ENCODE data around the gene HEYL.

The HEYL gene

DNA sequence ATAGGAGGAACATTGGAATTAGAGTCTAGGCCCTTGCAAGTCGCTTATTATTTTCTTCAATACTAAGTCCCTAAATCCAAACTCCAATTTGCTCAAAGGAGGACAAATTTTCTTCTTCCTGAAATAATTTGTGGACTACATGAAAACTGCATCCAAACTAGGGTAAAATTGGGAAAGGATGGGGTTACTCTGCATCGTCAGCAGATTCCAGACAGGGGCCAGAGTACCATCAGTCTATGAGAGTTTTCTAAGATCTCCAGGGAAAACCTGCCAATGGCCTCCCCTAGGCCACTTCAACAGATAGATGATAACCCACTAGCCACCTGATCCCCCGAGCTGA lies 508 bp downstream of the HEYL start:
- DNase-seq (ENCODE audit: low spot score) = no peak

DNA sequence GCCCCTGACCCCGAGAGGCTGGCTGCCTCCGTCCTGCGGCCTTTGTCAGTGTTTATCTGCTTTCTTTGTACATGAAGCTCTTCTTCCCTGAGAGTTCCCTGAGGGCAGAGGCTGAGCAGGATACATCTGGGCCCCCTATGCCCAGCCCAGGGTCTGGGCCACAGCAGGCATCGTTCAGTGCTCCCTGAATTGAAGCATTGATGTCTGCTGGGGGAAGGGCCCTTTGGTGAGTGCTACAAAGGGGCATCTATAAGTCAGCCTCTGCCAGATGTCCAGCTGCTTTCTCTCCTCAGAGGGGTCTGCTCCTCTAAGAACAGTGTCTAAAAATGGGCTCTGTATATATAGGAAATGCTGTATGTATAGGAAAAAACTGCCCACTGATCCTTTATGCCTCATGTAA lies 2.1 kb downstream of the HEYL start:
- no peak for DNase-seq (ENCODE audit: low spot score)

DNA sequence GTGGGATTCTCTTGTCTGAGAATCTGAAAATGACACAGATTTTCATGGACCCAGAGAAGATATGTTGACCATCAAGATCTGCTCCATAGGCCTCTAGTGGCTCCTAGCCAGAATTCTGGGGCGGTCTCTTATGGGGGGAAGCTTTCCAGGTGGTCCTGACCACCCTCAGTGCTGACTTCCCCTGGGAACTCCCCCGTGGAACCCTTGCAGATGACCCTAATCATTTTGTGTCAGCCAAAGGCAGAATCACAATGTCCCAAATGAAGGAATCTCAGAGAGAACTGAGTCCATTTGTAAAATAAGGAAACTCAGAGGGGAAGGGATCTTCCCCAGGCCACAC lies 3.6 kb downstream of the HEYL start:
- DNase-seq (ENCODE audit: low spot score) = no peak

DNA sequence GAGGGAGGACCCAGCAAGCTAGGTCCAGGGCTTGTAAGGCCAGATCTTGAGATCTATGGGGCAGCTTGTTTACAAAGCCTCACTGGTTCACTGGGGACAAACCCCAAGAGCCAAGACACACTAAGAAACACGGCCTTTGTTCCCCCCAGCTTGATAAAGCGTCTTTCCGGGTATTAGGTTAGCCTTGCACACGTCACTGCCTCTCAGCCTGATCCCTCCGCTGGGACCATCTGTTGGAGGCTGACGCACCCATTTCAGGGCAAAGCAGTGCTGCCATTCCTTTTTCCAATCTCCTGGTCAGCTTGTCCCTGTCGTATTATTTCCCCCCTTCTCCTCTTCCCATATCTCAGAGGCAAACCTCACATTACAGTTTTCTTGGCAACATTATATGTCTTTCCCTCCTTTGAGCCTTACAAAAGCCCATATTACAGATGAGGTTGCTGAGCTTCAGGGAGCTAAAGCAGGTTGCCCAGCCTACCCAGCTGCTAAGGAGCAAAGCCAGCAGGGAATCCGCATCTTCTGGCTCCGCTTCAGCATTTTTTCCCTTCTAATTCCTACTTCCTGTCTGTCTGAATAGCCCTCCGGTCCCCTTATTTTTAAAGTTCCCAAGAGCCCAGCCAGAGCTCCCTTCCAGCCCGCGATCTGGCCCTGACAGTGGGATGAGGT lies 4.1 kb downstream of the HEYL start:
- DNase-seq (ENCODE audit: low spot score) = no peak

DNA sequence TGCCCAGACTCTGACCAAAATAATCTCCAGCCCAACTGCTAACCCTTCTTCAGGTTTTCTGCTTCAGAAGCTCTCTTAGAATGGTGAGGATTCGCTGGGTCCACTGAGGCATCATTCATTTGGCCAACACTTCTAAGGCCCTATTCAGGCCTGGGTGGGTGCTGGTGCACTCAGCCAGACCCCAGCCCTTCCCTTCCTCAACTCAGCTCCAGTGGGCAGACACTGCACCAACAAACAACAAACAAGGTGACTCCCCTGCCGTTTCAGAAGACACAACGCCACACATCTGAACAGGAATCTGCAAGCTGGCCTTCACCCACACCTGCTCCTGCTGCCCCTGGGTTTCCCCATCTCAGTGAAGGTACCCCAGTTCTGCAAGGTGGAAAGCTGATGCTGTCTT lies 6.0 kb downstream of the HEYL start:
- no peak for DNase-seq (ENCODE audit: low spot score)

DNA sequence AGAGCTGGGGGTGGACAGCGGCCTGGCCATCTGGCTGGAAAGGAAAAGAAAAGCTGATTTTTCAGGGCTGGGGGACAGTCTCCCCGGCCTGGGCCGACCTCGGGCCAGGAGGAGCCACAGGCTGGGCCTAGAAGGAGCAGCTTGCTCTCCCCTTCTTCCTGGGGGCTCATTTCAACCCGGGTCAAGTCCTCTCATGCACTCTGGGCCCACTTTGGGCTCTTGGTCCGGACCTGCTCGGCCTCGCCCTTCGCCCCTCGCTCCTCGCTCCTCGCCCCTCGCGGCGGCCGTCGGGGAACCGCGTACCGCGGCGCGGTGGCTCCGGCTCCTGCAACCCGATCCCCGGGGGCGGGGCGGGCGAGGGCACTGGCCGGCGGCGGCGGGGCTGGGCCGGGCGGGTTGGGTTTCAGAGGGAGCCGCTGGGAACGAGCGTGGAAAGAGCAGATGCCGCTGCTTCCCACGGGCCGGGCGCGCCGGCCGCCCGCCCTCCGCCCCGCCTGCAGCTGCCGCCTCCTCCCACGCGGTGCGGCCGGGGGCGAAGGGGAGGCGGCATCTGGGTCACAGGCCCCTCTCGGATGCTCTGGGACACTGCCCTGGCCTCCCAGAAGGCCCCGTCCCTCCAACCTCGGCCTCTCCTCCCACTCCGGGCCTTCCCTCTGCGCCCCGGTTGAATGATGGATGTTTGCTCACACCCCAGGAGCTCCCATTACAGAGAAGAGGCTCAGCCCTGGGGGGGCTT lies 6.6 kb downstream of the HEYL start:
- DNase-seq (ENCODE audit: low spot score) = no peak

DNA sequence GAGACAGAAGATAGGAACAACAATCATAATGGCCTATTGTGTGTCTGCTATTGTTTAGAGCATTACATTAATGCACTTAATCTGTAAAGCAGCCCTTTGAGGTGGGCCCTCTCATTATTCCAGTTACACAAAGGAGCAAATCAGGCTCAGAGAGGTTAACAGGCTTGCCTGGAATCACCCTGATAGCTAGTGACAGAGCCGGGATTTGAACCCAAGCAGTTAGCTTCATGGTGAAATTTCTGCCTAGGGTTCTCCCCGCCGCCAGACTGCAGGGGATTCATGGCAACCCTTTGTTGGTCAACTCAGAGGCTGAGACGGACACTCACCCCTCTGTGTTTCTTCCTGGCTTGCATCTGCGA lies 7.1 kb downstream of the HEYL start:
- no peak for DNase-seq (ENCODE audit: low spot score)

DNA sequence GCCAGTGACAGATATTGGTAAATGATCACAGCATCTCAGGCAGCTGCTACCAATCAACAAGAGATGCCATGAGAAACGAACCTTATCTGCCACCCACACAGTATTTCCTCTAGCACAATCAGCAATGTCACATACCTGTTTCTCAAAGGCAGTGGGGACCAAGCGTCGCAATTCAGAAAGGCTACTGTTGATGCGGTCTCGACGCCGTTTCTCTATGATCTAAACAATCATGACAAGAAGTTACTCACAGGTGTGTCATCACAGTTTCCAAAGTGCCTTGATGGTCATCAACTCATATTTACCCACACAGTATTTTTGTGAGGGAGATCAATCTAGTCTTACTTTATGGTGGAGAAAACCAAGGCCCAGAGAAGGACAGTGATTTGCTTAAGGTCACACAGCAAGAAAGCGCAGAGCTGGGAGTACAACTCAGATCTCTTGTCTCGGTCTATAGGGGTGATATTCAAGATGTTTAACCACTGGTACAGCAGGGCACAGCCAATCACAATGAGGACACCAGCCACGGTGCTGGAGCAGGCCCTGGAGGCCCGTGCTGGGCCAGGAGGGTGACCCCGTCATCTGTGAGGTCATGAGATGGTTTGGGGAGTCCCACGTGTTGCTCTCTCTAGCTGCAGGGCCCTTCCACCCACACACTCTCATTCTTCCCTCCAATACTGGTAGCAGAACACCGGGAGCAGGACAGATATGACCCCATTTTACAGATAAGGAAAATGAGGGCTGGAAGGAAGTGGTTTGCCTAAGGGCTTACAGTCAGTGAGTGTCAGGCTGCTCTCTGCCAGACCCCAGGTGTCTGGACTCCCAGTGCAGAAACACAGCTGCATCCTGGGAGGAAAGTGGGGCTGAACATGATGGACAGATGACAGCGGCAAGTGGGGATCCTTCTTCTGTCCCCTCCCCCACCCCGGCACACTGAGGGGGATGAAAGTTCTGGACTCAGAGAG lies 7.8 kb downstream of the HEYL start:
- DNase-seq (ENCODE audit: low spot score) = no peak

DNA sequence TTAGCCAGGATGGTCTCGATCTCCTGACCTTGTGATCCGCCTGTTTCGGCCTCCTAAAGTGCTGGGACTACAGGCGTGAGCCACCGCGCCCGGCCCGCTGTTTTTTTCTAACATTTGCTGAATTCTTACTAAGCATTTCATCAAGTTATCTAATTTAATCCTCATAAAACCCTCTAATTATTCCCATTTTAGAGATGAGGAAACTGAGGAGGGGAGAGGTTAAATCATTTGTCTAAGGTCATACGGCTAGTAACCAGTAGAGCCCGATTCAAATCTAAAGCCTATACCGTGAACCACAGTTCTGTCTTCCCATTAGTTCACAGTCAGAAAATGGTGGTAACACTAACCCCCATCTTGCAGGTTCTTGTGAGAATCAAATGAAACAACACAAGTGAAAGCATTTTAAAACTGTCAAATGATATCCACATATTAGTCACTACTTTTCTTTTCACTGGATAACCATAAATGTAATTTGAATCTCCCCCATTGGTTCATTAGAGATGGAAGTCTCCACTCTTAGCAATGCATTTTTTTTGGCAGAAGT lies 10.6 kb downstream of the HEYL start:
- no peak for DNase-seq (ENCODE audit: low spot score)

DNA sequence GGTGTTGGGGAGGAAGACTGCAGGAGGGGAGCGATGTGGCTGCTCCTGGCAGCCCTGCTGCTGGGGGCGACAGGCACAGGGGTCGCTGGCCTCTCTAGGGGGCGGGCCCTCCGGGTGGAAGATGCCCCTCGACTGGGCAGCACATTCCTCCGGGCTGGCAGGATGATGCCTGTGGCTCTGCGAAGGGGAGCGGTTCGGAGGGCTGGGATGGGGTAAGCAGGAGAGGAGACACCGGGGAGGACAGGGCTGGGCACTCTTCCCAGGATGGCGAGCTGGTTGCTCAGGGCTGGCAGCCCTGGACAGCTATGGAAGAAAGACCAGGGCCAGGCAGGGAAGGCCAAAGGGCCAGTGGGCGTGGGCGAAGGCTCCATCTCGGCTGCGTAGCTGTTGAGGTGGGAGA lies 12.8 kb downstream of the HEYL start:
- no peak for DNase-seq (ENCODE audit: low spot score)

DNA sequence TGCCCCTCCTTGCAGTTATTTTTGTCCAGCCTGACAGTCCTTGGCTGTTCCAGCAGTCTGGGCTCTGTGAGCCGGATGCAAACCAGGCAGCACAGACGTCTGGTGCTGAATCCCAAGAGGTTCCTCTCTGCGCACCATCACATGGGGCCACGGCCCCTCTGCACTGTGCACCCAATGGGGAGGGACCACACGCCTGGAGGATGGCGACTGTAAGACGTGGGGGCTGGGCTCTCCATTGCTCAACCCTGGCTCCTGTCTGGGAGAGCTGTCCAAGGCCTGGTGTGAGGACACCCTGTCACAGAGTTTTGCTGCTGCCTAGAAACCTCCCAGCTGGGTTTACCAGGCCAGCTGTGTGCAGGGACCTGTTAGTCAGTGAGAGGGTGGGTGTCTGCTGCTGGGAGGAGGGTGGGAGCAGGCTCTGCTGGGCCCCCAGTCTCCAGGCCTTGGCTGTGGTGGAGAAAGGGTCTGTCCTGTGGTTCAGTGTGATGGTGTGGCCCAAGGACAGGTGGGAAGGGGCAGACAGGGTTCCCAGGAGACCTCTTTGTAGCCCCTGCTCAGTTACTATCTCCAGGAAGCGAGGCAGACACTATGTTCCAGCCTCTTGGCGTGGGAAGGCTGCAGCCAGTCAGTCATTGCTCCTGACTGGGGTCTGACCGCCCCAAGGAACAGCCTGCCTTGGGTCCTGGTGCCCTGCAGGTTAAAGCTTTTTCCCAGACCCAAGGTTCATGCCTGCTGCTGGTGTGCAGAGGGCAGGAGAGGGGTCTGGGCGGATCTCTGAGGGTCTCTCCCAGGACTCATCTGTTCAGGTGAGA lies 13.8 kb downstream of the HEYL start:
- no peak for DNase-seq (ENCODE audit: low spot score)

DNA sequence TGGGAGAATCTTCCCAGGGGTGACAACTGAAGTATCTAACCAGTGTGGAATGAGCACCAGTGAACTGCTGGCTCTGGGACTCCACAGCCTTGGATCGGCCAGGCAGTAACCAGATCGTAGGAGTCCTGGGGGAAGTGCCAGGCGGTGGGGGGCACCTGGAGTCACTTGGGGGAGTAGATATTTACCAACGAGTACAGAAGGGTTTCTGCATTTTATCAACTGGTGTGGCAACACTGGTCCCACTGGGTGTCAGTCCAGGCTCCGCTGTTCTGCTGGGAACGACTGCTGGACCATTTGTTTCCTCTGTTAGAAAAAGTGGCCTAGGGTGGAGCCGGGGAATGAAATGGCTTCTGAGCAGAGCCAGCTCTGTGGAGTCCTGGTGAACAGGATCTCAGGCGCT lies 14.4 kb downstream of the HEYL start:
- DNase-seq (ENCODE audit: low spot score) = no peak

DNA sequence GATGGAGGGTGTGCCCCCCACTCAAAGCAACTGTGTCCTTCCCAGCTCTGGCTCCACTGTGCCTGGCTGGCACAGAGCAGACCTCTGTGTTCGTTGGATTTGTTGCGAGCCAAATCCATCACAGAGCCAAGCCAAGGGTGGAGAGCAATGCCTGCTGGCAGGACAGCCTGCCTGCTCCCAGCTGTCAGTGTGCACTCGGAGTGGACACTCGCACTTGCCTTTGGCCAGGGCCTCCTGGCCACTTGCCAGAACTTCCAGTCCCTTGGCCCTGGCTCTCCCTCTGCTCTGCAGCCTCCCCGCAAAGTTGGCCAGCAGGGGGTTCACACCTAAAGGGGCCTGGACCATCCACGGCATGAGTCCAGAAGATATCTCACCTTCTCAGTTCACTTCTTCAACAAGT lies 16.4 kb downstream of the HEYL start:
- no peak for DNase-seq (ENCODE audit: low spot score)

DNA sequence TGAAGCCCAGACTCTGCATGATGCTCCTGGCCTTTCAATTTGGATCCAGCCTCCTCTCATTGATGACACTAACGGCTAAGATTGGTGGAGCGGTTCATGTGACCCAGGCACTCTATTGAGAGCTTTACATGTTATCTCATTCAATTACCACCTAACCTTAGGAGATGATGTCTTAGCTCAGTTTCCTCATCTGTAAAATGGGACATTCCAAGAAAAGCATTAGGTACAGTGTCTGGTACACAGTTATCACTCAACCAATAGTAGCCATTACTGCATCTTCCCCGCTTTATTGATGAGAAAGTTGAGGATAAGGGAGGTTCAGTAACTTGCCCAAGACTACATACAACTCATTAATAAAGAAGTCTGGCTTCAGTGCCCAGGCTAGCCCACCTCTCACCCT lies 17.0 kb downstream of the HEYL start:
- no peak for DNase-seq (ENCODE audit: low spot score)

DNA sequence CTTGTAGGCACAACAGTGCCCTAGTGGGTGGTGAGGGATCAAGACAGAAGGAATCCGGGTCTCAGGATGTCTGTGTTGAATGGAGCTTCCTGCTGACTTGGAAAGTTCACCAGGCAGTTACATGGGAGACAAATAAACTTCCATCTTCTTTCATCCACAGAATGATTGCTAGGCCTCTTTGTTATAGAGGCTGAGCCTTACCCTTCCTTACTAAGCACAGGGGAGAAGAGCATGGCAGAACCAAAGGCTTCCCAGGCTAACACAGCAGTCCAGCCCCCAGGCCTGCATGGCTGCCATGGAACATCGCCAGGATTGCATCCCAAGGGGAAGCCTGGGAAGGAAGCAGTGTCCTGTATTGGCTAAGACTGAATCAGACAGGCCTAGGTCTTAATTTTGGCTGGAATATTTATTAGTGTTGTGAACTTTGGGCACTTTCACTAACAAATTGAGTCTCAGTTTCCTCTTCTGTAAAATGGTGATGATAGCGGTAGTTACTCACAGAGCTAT lies 18.7 kb downstream of the HEYL start:
- no peak for DNase-seq (ENCODE audit: low spot score)

DNA sequence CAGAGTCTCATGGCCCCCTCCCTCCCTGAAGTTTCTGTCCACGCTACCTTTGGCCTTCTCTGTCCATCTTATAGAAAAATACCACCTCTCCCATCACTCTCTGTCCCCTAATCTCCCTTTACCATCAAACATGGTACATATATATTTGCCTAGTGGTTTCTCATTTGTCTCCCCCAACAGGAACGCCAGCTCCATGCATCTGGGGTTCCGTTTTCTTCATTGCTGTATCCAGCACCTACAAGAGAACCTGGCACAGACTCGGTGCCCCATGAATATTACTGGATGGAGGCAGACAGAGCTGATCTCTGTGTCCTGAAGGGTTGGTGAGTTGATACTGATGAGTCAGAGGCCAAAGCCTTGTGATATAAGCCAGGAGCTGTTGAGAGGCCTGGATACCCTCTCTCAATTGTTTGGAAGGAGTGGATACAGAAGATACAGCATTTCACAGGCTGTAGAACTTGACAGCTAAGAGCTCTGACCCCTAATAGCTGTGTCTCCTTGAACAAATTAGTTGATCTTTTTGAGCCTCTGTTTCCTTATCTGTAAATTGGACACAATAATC lies 21.9 kb downstream of the HEYL start:
- DNase-seq (ENCODE audit: low spot score) = no peak

DNA sequence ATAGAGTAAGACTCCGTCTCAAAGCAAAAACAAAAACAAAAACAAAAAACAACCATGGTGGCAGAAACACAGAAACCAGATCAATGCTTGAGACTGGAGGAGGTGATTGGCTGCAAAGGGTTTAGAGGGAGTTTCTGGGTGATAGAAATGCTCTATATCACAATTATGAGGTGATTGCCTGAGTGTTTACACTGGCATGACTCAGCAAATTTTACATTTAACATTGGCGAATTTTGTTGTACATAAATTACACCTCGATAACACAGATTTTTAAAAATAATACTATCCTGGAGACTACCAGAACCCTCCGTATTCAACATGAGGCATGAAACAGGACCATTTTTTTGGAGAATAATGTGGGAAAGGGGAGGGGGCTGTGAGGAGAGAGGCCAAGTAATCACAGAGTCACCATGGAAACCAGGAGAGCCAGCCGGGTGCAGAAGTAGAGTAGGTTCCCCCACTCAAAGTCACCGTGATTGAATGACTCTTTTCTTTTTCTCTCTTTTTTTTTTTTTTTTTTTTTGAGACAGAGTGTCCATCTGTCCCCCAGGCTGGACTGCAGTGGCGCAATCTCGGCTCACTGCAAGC lies 24.3 kb downstream of the HEYL start:
- DNase-seq (ENCODE audit: low spot score) = no peak

DNA sequence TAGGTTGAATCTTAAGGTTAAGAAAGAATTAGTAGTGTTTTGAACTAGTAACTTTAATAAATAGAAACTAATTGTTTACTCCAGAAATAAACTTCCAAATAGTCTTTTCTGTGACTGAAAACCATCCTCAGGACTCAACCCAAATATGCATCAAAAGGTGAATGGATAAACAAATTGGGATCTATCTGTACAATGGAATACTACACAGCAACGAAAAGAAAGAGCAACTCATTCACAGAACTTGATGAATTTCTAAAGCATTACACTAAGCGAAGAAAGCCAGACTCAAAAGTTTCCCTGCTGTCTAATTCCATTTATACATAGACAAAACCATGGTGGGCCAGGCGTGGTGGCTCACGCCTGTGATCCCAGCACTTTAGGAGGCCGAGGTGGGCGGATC lies 25.0 kb downstream of the HEYL start:
- no peak for DNase-seq (ENCODE audit: low spot score)

DNA sequence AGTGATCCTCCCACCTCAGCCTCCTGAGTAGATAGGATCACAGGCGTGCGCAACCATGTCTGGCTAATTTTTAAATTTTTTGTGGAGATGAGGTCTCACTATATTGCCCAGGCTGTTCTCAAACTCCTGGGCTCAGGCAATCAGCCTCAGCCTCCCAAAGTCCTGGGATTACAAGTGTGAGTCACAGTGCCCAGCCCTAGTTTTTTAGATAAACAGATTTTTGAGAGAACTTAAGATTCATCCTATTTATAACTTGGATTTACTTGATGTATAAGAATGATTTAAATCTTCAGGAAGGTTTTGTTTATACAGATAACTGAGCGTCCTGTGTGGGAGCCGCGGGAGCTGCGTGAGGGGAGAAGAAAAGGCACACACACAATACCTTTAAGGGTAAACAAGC lies 26.2 kb downstream of the HEYL start:
- no peak for DNase-seq (ENCODE audit: low spot score)

DNA sequence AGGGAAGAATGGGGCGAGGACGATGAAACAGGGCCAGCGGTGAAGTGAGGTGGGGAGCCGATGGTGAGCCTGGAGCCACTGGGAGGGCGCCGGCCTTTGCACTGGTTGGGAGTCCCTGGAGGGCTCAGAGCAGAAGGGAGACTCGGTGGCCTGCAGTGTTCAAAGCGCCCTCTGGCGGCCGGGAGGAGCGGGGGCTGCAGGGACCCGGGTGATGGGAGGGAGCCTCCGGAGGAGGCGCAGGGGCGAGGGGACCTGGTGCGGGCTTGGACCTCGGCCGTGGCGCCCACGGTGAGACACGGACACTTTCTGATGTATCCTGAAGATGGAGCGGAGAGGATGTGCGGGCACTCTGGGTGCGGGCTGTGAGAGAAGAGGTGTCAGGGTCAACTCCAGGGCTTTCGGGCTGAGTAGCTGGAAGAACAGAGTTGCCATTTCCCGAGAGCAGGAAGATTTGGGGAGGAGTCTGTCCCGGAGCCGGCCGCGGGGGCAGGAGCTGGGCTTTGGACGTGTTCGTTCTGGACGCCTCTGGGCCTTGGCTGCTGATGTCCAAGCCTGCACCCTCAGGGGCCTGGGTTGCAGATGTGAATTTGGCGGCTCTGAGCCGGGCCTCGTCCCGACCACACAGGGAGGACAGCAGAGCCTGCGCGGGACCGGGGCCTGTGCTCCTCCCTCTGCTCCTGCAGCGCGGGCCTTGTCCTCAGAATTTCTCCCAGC lies 29.7 kb downstream of the HEYL start:
- peak; percentile 83 for DNase-seq (ENCODE audit: low spot score)

DNA sequence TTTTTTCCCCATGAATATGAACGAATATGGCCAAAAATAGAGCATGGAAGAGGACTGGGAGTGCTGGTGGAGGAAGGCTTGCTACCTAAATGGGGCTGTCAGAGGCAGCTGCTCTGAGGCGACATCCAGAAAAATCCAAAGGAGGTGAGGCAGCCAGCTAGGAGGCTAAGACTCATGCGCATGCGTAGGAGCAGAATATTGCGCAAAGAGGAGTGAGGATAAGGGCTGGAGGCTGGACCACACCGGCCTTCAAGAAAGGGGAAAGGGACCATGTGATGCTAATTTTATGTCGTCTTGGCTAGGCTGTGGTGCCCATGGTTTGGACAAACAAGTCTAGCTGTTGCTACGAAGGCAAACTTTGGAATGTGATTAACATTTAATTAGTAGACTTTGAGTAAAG lies 30.5 kb downstream of the HEYL start:
- DNase-seq (ENCODE audit: low spot score) = no peak

Measured in germinal center (tissue), 1 donor.